Body of pancreas (tissue), 4 donors: ENCODE measurements around the gene USP35. TPM values are rescaled to one million over a fixed set of nuclear protein-coding genes. Genes with fewer than 3 reads are reported as not detected.
A peak's percentile ranks its signal among the peaks of the same experiment; 100 is the strongest.

Experiments used
- ATAC-seq: fragments of 150-250 bp; one replicate; pipeline ENCODE4 v1.9.1; 2016
- DNase-seq, 4 donors: peaks; one replicate each; pipeline ENCODE4 v3.0.0-alpha.2; 2019
- H3K27ac ChIP-seq, 4 donors: fragments of 200-600 bp; sonication (generic); 1 replicate in 3 of 4; 2 replicates in 1 of 4; pipeline versions ENCODE4 v1.5.1 to v1.6.1; 2016 to 2019; ENCODE audit warnings: mild to moderate bottlenecking in 1 of 4, mixed read lengths in 1 of 4, moderate library complexity in 1 of 4
- H3K27me3 ChIP-seq, 2 donors: fragments of 200-600 bp; sonication (generic); one replicate each; pipeline ENCODE4 v1.6.0; 2016; ENCODE audit warnings: mild to moderate bottlenecking in 1 of 2
- H3K36me3 ChIP-seq, 2 donors: fragments of 200-600 bp; sonication (generic); replicated peaks in 1 of 2; 2 replicates each; pipeline ENCODE4 v1.5.1; 2016; ENCODE audit warnings: low read depth in 2 of 2; ENCODE audit not compliant: insufficient read depth in 1 of 2
- H3K4me1 ChIP-seq: fragments of 200-600 bp; sonication (generic); one replicate; pipeline ENCODE4 v1.6.0; 2016
- H3K4me3 ChIP-seq, 2 donors: fragments of 200-600 bp; sonication (generic); 1 replicate in 1 of 2; 2 replicates in 1 of 2; pipeline ENCODE4 v1.5.1; 2016 to 2019
- H3K9me3 ChIP-seq, 3 donors: fragments of 200-600 bp; sonication (generic); 1 replicate in 2 of 3; 2 replicates in 1 of 3; pipeline ENCODE4 v1.5.1; 2016
- CTCF ChIP-seq, 7 experiments: fragments of 450-650 bp in 4 of 7; fragments of 200-600 bp in 3 of 7; sonication (generic) in 3 of 7; IDR thresholded peaks; one replicate each; pipeline ENCODE4 v1.5.1; 2016 to 2019; ENCODE audit warnings: antibody characterized with exemption in 7 of 7
- POLR2A ChIP-seq, 3 donors: fragments of 450-650 bp; IDR thresholded peaks; one replicate each; pipeline ENCODE4 v1.6.1; 2016; ENCODE audit warnings: antibody characterized with exemption in 3 of 3, mild to moderate bottlenecking in 2 of 3
- WGBS, 2 donors: methylation state at CpG; one replicate each; pipeline ENCODE4 v1.1.5; 2017; 5-methylcytosine and 5-hydroxymethylcytosine counted together
- intact Hi-C: fragments of 100-400 bp; cut with DNase I; formaldehyde crosslinking; loops from one replicate; pipeline ENCODE4 v1.15.1; 2023
- total RNA-seq, 2 donors: library from RNA; depleted of rRNA; stranded (reverse); fragments of >200 nt; gene quantifications; one replicate each; pipeline ENCODE4 v1.1.0, GENCODE V29; 2016

USP35 gene
- total RNA-seq, 2 donors from 2014 or later: 8.6 to 11.2 TPM

- WGBS, 2 donors: 93 to 94% methylated on average over 3 of the region's 3 CpGs
These were observed 68.9 kb downstream of the USP35 start for GRCh38 chr11:78257654-78258053.

DNA sequence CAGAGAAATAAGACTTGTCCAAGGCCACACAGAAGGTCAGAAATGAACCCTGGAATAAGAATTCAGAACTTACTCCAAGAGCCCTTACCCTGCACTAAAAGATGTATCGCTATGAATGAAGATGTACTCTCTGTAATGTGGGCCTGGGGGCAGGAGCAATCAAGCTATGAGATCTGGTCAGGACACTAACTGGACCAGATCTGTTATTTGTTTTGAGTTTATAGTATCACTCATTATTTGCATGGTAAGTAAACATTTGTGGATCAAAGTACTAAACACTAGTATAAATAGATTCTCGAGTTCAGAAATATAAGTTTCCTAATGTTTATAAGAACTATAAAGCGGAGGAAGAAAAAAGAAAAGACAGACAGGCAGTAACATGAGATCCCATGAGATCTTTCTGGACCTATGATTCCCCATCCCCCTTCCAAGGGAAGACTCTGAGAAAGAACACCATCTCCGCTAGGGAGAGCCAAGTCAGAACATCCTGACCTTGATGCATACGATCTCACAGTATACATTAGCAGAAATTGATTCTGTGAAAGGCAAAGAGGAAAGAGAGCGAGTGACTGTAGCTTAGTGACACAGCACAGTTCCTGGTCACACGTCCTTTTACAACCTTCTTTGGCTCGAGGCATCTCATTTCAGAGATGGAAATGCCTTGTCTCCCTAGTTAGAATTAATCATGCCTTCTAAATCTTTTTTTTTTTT is 71.2 kb downstream of the USP35 start:
- no peak overlapping the region for H3K27ac ChIP-seq

More at GRCh38 chr11:78257654-78258053, 68.9 kb downstream of the USP35 start:
- intact Hi-C loops: no loop called here
- no peak for ATAC-seq
- TF ChIP-seq CTCF (IDR thresholded peaks at IDR 0.05) (no peak), POLR2A (IDR thresholded peaks at IDR 0.05) (no peak)
- no peaks in the 10 kb centered on the region for H3K27me3 ChIP-seq
- DNase-seq: no peak
- peaks cover 12% of the 10 kb centered on the region for H3K4me1 ChIP-seq
- H3K36me3 ChIP-seq: no peaks in the 10 kb centered on the region
- no peaks in the 10 kb centered on the region for H3K9me3 ChIP-seq
- H3K27ac ChIP-seq: peak overlapping the region in 2 of 4 donors; percentile 32 to 47
- no peak overlapping the region for H3K4me3 ChIP-seq

GRCh38 chr11:78261367-78261766 is 72.6 kb downstream of the USP35 start:
- Histone ChIP-seq H3K27me3 (no peaks in the 10 kb centered on the region), H3K36me3 (no peaks in the 10 kb centered on the region), H3K27ac (no peak overlapping the region), H3K9me3 (no peaks in the 10 kb centered on the region), H3K4me1 (peaks cover 12% of the 10 kb centered on the region), H3K4me3 (no peak overlapping the region)
- intact Hi-C loops: no loop called here
- ATAC-seq (no peak), DNase-seq (no peak)
- TF ChIP-seq CTCF (IDR thresholded peaks at IDR 0.05) (no peak), POLR2A (IDR thresholded peaks at IDR 0.05) (no peak)
- 73 to 80% methylated on average over 4 of the region's 4 CpGs for WGBS, 2 donors

More for the DNA sequence above, 71.2 kb downstream of the USP35 start:
- intact Hi-C loops: no loop called here
- no peak for DNase-seq
- no peaks in the 10 kb centered on the region for H3K36me3 ChIP-seq
- TF ChIP-seq POLR2A (IDR thresholded peaks at IDR 0.05) (no peak), CTCF (IDR thresholded peaks at IDR 0.05) (no peak)
- 77 to 78% methylated on average over 8 of the region's 8 CpGs for WGBS, 2 donors
- H3K9me3 ChIP-seq: no peaks in the 10 kb centered on the region
- no peak overlapping the region for H3K4me3 ChIP-seq
- ATAC-seq: no peak
- H3K4me1 ChIP-seq: peaks cover 12% of the 10 kb centered on the region
- H3K27me3 ChIP-seq: no peaks in the 10 kb centered on the region

GRCh38 chr11:78261828-78262227 is 73.1 kb downstream of the USP35 start:
- Histone ChIP-seq H3K9me3 (no peaks in the 10 kb centered on the region), H3K4me3 (no peak overlapping the region), H3K4me1 (peaks cover 7% of the 10 kb centered on the region), H3K27me3 (no peaks in the 10 kb centered on the region), H3K27ac (no peak overlapping the region), H3K36me3 (no peaks in the 10 kb centered on the region)
- no peak for ATAC-seq
- intact Hi-C loops: no loop called here
- TF ChIP-seq CTCF (IDR thresholded peaks at IDR 0.05) (no peak), POLR2A (IDR thresholded peaks at IDR 0.05) (no peak)
- DNase-seq: no peak
- 82 to 84% methylated on average over 4 of the region's 4 CpGs for WGBS, 2 donors

GRCh38 chr11:78262238-78262637 is 73.5 kb downstream of the USP35 start:
- H3K4me3 ChIP-seq: no peak overlapping the region
- TF ChIP-seq CTCF (IDR thresholded peaks at IDR 0.05): no peak
- TF ChIP-seq POLR2A (IDR thresholded peaks at IDR 0.05): no peak
- DNase-seq: no peak
- ATAC-seq: no peak
- intact Hi-C loops: no loop called here
- WGBS, 2 donors: 72 to 83% methylated on average over 3 to 5 of the region's 5 CpGs
- H3K27ac ChIP-seq: no peak overlapping the region
- H3K36me3 ChIP-seq: no peaks in the 10 kb centered on the region
- H3K27me3 ChIP-seq: no peaks in the 10 kb centered on the region
- peaks cover 3% of the 10 kb centered on the region for H3K4me1 ChIP-seq
- no peaks in the 10 kb centered on the region for H3K9me3 ChIP-seq
